VCaP (cell line): ENCODE data around the gene HELQ.

Experiments
- H3K27ac ChIP-seq: fragments of 450-650 bp; 2 replicates; pipeline ENCODE4 v1.5.1; 2017
- TF ChIP-seq, protein P1 (sequence below): fragments of 450-650 bp; conservative IDR thresholded peaks from 2 replicates; pipeline ENCODE4 v1.5.1; 2017; ENCODE audit warnings: mild to moderate bottlenecking, moderate library complexity

The HELQ gene

DNA sequence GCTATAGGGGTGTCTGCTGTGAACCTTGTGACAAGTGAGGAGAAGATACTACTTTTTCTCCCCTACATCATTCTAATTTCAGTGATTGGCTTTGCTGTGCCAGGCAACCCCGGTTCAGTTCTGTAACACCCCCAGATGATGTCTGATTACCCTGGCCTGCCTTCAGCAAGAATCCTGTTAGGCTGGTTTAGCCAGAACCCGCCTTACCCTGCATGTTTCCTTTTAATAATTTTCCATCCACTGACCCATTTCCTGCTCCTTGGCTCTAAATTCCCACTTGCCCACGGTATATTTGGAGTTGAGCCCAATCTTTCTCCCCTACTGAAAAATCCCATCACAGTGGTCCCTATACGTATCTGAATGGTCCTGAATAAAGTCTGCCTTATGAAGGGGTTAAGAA is 74.5 kb downstream of the HELQ start:
- TF ChIP-seq, protein P1, sequence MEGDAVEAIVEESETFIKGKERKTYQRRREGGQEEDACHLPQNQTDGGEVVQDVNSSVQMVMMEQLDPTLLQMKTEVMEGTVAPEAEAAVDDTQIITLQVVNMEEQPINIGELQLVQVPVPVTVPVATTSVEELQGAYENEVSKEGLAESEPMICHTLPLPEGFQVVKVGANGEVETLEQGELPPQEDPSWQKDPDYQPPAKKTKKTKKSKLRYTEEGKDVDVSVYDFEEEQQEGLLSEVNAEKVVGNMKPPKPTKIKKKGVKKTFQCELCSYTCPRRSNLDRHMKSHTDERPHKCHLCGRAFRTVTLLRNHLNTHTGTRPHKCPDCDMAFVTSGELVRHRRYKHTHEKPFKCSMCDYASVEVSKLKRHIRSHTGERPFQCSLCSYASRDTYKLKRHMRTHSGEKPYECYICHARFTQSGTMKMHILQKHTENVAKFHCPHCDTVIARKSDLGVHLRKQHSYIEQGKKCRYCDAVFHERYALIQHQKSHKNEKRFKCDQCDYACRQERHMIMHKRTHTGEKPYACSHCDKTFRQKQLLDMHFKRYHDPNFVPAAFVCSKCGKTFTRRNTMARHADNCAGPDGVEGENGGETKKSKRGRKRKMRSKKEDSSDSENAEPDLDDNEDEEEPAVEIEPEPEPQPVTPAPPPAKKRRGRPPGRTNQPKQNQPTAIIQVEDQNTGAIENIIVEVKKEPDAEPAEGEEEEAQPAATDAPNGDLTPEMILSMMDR = no peak
- no peak overlapping the region for H3K27ac ChIP-seq

- no peak overlapping the region for H3K27ac ChIP-seq
- TF ChIP-seq, protein P1 = no peak
Measured at GRCh38 chr4:83378419-83378818, 77.2 kb downstream of the HELQ start.

DNA sequence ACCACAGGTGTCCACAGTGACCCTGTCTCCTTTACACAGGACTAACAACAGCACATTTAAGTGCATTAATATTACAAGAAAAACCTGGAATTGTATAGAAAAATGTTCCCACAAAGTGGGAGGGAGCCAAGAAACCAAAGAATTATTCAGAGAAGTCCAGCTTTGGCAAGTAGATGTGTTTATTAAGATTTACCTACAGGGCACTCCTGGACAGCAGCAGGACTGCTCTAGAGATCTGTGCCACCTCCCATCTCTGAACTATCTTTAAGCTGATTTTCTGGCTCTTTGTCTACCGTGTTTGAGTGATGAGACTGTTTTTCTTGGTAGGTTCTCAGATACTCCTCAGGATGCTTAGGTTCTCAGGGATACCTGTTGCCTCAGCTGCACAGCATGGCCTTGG is 82.7 kb downstream of the HELQ start:
- no peak overlapping the region for H3K27ac ChIP-seq
- TF ChIP-seq, protein P1 = no peak

DNA sequence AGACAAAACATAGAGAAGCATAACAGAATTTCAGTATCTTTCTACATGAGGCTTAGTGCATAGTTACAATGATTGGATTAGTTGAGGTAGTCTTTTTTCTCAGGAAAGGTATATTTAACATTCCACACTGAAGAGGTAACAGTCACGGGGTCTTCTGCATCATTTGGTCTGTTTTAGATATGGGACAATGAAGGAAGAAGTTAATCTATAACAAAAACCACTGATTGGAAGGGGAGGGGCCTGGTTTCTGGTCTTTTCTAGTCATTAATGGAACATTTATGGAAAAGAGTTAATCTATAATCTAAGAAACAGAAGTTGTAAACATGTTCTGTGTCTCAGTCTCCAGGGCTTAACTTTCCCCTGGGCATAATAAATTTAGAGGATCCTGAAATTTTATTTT is 83.7 kb downstream of the HELQ start:
- H3K27ac ChIP-seq = no peak overlapping the region
- TF ChIP-seq, protein P1 = no peak

GRCh38 chr4:83371235-83371634 is 84.4 kb downstream of the HELQ start:
- TF ChIP-seq, protein P1 = no peak
- no peak overlapping the region for H3K27ac ChIP-seq

DNA sequence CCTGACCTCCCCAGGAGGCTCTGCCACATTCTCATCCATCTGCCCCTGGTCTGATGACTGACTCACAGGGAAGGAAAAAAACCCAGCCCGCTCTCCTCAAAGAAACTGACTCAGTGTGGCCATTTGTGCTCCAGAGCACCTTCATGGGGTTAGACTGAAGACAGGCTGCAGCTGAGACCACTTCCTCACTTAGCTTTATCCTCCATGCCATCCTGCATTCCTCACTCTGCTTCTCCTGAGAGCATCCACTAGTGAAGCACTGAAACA is 85.0 kb downstream of the HELQ start:
- H3K27ac ChIP-seq = no peak overlapping the region
- TF ChIP-seq, protein P1 = no peak

DNA sequence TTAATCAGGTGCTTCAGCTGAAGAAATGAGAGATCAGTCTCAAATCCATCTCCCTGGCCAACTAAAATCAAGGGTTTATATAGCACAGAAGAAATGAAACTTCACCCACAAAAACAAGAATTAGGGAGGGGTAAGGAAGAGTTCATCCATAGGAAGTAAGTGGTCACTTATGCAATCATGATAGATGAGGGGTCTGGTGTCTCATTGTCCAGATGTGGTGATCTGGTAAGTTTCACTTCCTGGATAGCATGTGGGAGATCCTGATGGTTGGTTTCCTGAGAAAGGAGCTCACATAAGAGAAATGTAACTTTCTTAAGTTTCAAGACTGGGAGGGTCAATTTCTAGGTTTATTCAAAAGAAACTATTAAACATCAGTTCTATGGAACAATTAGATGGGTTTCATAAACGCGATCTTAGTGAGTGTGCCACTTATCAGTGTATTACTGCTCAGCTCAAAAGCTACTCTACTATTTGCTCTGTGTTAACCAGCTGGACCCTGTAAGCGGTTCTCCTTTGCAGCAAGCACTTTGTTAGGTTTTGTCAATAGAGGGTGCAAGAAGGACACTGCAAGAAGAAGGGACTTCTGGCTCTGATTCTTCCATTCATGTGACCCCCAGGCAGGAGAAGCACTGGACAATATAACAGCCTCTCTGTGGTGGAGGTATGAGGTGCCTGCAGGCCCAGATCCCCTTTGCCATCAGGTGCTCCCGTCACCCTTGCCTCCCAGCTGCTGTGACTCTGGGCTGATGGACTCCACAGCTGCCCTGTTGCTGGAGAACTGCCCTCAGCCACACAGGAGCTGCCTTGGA is 85.6 kb downstream of the HELQ start:
- H3K27ac ChIP-seq = no peak overlapping the region
- TF ChIP-seq, protein P1 = no peak
